Activated T-helper 1 cell treated with anti-CD3 and anti-CD28 coated beads, Interleukin-2, amount 50 U/mL, for 16 hours (primary cell): ENCODE results near the gene GALR2.

Source experiments
- DNase-seq, 2 donors: peaks; one replicate each; pipeline ENCODE4 v3.0.0-alpha.2; 2020; ENCODE audit warnings: low read depth in 1 of 2, low spot score in 1 of 2

GALR2 gene

DNA sequence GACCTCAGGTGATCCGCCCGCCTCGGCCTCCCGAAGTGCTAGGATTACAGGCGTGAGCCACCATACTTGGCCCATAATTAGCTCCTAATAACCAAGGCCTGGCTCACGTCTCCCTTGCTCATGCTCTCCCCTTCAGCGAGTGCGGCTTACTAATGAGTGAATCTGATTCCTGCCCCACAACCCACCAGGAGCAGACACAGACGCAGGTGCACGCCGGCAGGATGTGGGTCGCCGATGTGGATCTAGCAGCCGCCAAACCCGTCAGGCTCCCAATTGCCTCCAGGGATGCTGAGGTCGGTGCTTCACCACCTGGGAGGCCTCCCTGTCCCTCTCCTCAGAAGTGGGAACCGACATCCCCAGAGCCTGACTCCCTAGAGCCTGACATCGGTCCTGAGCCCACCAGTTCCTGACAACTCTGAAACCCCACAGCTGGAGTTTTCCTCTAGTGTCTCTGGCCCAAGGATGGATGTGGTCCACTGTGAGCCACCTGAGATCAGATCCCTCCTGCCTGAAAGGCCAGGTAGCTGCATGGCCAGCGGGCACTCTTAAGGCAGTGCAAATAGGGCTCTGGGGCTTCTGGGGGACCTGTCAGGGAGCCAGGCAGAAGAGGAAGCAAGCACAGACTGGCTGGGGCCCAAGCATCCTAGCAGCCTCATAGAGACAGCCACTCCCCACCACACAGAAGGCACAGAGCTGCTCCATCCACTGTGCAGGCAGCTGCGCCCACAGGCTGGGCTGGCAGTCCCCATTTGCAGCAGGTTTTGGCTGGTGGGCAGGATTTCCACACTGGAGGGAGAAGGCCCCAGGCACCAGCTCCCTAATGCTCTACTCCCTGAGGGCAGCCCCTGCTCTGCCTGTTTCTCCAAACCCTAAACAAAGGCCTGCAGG is 18.2 kb downstream of the GALR2 start:
- DNase-seq = no peak

DNA sequence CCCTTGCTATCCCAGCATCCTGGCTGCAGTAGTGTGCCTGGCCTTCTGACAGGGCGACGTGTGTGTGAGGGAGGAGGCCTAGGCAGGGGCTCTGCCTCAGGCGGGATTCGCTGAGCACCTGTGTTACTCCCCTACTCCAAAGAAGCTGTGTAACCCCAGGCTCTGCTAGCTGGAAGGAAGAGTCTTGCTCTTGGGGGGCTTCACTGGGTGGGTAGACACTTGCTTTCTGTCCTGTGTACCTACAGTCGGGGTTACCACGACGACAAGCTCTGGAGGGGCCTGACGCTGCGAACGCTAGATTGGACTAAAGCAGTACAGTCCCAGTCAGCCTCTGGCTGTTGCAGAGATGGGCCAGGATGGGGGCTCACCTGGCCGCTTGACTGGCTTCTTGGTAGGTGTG is 19.5 kb downstream of the GALR2 start:
- DNase-seq = no peak

DNA sequence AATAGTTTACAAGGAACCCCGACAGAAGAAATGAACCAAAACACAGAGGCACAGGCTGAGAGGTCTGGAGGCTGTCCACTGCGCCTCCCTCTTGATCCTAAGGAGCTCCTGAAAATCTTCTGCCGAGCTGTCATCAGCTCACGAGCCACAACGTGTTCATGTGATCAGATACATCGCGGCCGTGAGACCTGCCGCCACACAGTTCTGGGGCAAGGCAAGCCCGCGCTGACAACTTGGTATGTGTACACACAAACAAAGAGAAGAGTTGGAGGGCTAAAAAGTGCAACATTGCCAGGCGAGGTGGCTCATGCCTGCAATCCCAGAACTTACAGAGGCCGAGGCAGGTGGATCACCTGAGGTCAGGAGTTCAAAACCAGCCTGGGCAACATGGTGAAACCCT is 21.4 kb downstream of the GALR2 start:
- no peak for DNase-seq

DNA sequence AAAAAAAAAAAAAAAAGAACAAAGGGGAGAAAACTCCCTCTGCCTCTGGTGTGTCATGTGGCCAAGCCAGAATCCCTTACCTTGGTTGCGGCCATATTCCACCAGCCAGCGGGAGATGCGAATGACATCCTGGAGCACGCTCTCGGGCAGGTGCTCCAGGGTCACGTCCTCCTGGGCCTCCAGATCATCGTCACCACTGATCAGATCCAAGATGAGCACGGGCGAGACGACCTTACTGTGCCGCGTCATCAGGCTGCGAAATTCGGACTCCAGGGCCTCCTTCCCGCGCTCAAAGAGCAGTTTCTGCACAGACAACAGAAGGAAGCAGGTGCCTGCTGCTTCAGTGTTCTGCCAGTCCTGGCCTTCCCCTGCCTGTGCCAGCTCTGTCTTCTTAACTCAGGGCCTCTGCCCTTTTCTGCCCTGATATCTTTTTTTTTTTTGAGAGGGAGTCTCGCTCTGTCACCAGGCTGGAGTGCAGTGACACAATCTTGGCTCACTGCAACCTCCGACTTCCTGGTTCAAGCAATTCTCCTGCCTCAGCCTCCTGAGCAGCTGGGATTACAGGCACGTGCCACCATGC is 23.2 kb downstream of the GALR2 start:
- no peak for DNase-seq

DNA sequence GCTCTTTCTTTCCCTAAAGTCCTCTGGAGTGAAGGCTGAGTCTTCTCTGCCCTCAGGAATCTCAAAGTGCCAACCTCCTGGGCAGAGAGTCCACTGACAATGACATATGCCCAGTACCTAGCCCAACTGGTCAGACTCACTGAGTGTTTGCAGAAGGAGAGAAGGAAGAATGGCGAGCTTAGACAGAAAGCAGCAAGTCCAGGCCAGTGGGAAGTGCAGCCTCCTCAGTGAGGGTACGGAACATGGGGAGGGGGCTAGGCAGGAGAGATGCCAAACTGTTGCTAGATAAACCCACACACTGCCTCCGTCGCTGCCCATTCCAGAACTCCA is 28.3 kb downstream of the GALR2 start:
- no peak for DNase-seq

DNA sequence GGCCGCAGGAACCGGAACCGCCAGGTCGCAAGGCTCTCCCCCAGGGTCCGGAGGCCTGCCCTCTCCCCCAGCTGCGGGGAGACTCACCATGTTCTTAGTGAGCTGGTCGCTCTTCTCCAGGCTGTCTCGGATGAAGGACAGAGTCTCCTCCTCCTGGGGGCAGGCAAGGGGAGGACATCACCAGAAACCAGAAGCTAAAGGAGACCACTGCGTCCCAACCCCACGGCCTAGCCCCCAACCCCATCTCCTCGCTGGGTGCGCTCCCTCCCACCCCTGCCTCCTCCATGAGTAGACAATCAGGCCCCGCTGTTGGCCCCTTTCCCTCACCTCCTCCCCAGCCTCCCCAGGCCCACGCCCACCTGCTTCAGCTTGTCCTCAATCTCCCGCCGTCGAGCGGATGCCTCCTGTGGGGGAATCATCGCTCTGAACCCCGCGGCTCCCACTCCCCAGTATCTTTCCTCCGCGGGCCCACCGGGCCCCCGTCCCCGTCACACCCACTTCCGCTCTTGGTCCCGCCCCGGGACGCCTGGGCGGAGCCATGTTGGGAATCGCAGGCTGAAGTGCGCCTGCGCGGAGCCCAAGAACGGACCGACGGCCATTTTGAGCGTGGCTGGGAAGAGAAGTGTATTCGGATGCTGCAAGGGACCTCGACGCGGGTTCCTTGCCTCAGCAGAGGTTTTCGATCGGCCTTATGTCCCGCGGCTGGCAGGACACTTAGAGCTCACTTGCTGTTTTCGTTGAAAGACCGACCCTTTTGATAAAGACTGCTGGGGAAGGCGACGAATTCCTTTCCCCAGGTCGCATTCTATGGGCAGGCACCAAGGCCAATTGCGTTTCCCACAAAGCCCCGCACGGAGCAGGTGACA is 28.9 kb downstream of the GALR2 start, which contains the start of gene EXOC7:
TSS of gene EXOC7 (minus strand) at position 514 of the 866 bp plus-strand sequence. CDS start at position 419, 95 bp downstream.
- DNase-seq = peak; percentile 83 to 88

DNA sequence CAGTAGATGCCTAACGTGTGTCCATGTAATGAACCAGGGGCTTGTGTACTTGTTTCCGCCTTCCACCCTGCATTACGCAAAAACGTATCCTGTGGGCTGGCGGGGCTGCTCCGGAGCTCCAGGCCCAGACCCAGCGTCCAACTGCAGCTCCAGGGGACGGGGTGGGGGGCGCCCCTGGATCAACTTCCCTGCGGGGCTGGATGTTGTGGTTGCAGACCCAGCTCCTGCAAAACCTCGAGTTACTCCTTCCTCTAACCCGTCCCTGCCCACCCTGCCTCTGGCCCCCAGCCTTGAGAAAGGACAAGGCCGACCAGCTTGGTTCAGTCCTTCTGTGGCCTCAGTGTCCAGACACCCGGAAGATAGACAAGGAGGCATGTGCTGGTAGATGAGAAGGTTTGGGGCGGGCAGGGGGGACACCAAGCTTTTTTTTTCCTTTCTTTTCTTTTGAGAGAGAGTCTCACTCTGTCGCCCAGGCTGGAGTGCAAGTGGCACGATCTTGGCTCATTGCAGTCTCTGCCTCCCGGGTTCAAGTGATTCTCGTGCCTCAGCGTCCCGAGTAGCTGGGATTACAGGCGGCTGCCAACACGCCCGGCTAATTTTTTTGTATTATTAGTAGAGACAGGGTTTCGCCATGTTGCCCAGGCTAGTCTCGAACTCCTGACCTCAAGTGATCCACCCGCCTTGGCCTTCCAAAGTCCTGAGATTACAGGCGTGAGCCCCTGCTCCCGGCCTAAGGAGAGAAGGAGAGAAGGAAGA is 29.7 kb downstream of the GALR2 start:
- DNase-seq = no peak

DNA sequence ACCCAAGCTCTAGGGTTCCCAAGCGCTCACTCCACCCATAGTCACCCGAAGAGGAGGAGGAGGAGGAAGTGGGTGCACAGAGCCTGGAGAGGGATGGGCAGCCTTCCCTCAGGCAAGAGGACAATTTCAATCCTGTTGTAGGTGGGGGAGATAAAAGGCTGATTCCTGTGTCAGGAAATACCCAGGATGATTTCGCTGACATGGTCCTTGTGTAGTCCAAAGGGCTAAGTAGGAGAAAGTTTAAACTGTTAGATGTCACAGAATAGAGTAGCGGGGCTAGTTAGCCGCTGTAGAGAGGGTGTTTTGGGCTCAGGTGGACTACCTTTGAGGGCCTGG is 30.3 kb downstream of the GALR2 start:
- no peak for DNase-seq

DNA sequence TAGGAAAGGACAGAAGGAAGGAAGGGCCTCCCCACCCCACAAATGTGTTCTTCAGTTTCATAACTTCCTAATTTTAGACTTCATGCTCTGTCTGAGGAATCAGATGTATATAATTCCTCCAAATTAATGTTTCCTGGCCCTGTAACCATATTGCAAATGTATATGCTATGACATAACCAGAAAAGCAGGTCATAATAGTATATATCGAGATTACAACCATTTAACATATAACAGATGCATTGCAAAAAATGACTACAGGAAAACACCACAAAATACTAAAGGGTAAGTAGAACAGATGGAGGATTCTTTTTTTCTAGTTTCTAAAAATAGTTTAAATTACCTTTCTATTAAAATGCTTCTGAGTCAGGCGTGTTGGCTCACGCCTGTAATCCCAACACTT is 32.1 kb downstream of the GALR2 start:
- no peak for DNase-seq

DNA sequence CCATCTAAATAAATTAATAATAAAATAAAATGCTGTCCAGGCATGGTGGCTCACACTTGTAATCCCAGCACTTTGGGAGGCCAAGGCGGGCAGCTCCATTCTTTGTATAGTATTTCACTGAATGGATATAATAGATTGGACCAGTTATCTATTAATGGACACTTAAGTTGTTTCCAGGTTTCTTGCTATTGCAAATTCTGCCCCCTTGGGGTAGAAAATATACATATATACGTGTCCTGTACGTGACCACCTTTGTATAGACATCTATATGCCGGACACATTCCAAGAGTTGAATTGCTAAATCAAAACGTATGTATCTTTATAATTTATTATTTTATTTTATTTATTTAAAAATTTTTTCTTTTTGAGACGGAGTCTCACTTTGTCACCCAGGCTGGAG is 32.9 kb downstream of the GALR2 start:
- DNase-seq = no peak

DNA sequence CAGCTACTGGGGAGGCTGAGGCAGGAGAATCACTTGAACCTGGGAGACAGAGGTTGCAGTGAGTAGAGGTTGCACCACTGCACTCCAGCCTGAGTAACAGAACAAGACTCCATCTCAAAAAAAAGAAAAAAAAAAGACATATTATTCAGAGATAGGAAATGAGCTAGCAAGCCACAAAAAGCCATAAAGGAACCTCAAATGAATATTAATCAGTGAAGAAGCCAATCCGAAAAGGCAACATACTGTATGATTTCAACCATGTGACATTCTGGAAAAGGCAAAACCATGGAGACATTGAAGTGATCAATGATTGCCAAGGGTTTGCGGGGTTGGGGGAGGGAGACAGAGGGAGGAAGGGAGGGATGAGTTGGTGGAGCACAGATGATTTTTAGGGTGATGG is 37.4 kb downstream of the GALR2 start:
- DNase-seq = no peak

DNA sequence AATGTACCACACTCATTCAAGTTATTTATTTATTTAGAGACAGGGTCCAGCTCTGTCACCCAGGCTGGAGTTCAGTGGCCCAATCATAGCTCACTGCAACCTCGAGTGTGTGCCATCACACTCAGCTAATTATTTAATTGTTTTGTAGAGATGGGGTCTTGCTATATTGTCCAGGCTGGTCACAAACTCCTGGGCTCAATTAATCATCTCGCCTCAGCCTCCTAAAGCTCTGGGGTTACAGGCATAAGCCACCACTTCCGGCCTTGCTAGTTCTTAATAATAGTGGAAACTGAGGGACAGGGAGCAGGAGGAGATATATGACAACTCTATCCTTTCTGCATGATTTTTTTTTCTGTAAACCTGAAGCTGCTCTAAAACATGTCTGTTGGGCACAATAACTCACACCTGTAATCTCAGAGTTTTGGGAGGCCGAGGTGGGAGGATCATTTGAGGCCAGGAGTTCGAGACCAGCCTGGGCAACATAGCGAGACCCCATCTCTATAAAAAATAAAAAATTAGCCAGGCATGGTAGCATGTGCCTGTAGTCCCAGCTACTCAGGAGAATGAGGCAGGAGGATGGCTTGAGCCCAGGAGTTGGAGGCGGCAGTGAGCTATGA is 40.7 kb downstream of the GALR2 start:
- DNase-seq = no peak

DNA sequence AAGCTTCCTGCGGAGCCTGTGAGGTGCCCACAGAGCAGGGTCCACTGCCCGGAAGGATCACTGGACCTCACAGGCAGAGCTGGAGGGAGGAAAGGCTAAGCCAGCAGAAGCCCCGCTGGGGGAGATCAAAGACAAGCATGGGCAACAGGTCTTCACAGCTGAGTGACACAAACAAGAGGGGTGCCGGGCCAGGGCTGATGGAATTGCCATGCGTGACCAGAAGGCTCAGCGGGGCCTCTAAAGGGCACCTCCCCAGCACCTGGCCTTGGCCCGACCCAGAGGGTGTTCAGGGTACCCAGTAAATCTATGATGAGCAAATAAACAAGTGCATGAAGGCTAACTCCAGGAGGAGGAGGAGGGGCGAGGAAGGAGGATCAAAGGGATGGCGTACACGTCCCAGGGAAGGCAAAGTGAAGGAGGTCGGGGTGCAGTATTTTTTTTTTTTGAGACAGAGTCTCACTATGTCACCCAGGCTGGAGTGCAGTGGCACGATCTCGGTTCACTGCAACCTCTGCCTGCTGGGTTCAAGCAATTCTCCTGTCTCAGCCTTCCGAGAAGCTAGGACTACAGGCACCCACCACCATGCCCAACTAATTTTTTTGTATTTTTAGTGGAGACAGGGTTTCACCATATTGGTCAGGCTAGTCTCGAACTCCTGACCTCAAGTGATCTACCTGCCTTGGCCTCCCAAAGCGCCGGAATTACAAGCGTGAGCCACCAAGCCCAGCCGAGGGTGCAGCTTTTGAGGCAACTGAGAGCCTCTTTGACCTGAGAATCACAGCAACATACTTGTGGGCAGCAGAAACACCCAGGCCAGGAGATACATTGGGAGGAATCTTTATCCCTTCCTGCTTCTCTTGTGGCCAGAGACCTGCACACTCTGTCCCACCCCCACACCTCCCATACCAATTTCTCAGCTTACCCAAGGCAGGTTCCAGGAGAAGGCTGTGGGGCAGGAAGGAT is 45.1 kb downstream of the GALR2 start:
- DNase-seq = no peak

DNA sequence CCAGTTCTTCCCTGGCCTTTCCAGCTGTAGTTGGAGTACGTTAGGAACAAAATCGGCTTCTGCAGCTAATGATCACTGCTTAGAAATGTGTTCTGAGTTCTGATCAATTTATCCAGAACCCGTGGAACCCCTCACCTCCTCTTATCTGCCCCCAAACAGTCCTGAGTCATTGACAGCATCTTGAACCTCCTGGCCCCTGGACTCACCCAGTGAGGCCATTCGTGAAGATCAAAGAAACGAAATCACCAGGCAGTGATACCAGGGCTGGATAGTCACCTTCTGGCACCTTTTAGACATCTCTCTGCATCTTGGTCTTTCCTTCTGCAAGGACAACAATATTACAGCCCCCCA is 46.1 kb downstream of the GALR2 start:
- DNase-seq = no peak

DNA sequence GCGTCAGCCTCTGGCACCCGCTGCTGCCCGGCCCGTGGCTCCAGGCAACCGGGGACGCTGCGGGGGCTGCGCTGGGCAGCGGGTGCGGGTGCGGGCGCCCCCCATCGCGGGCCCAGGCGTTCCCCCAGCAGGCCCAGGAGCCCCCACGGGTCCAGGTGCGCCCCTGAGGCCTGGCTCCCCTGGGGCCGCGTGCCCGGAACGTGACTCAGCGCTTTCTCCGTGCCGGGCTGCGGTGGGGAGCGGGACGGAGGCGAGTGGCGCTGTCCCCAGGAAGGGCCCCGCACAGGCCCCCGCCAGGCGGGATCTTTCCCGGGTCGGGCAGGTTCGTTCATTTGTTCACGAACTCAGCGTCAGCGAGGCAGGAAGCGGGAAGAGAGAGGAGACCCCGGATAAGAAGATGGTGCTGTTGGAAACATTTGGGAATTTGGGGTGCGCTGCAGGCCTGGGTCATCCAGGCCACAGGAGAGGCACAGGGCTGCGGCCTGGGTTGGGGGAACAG is 47.4 kb downstream of the GALR2 start:
- DNase-seq = no peak

DNA sequence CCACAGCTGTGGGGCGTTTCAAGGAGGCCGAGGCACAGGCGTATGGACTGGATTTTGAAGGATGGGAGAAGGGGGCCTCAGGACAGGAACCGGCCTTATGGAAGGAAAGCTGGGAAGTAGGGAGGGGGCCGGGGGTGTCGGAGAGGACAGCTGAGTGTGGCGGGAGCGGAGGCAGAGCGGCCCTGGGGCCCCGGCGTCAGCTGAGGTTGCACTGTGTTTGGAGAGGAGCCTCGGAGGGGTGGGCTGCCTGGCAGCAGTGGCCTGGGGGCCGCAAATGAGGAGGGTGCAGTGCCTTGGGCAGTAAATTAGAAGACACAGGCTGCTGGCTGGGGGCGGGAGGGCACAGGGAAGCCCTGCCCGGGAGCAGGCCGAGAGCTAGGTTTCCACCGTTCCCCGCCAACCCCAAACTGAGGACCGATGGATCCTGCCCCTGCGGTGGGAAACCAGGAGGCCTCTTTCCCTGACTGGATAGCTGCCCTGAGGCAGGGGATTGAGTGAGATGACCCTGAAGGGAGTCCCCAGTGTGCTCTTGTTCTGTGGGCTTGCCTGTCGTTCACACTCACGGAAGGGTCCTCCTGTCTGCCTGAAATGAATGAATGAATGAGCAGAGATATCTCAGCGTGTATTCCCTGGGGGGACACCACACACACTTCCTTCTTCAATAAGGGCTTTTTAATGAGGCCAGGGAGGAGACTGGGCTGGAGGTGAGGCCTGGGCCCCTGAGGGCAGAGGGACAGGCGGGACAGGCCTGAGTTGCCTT is 48.0 kb downstream of the GALR2 start:
- DNase-seq = no peak

DNA sequence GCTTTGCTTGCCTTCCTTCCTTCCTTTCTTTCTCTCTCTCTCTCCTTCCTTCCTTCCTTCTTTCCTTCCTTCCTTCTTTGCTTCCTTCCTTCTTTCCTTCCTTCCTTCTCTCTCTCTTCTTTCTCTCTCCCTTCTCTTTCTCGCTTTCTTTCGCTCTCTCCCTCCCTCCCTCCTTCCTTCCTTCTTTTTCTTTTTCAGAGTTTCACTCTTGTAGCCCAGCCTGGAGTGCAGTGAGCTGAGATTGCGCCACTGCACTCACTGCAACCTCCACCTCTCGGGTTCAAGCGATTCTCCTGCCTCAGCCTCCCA is 48.6 kb downstream of the GALR2 start:
- DNase-seq = no peak

DNA sequence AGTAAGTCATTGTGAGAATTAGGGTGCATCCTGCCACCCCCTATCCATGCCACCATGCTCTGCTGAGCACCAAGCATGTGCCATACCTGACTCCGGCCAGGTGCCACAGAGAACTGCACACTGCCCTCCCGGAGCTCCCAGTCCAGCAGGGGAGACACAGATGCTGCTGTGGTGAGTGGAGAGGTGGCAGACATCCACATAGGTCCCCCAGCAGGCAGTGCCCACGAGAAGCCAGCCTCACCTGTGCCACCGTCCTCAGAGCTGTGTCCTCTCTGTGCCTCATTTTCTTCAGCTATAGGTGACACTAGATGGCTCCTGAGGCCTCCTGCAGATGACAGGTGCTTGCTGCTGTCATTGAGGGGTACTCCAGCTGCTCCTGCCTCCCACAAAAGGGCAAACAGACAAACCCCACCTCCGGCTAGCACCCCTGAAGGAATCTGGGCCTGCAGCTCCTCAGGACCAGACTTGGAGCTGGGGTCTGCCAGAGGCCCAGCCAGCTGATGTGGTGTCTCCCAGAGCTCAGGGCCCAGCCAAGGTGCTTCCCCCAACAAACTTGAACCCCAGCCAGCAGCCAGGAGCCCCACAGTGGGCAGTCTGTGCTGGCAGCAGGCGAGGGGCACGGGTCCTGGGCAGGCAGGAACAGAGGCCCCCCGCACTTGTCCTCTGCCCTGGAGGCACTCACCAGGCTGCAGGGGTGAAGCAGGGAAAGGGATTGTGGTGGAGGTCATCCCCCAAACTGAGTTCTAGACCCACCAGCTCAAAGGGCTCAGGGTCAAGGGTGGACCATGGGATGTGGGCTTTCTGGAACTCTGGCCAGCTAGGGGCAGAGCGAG is 49.4 kb downstream of the GALR2 start:
- DNase-seq = no peak
